Coronary artery (tissue), 2 donors: ENCODE results near the gene TMEM131L.
A peak's percentile ranks its signal among the peaks of the same experiment; 100 is the strongest.
"Not testable (repeated sequence)": the region's sequence is repeated elsewhere in the genome, so short reads cannot be mapped to it uniquely, and the experiment has no call there.

Experiments used
- DNase-seq: peaks from one replicate; pipeline ENCODE4 v3.0.0-alpha.2; 2017; ENCODE audit warnings: low spot score
- H3K27ac ChIP-seq, 2 donors: fragments of 200-600 bp; sonication (generic); one replicate each; pipeline ENCODE4 v1.5.1; 2016 to 2019
- H3K4me3 ChIP-seq: fragments of 200-600 bp; sonication (generic); 2 replicates; pipeline ENCODE4 v1.5.1; 2016; ENCODE audit warnings: mild to moderate bottlenecking, moderate library complexity
- CTCF ChIP-seq: fragments of 200-600 bp; sonication (generic); IDR thresholded peaks from one replicate; pipeline ENCODE4 v1.5.1; 2019; ENCODE audit warnings: antibody characterized with exemption

TMEM131L gene

GRCh38 chr4:153545822-153546221 lies 79.7 kb downstream of the TMEM131L start:
- no peak overlapping the region for H3K27ac ChIP-seq
- no peak for DNase-seq
- TF ChIP-seq CTCF, result no peak
- H3K4me3 ChIP-seq, result no peak overlapping the region

GRCh38 chr4:153546280-153546679 lies 80.1 kb downstream of the TMEM131L start:
- no peak for TF ChIP-seq CTCF
- DNase-seq, result no peak
- H3K27ac ChIP-seq, result no peak overlapping the region
- no peak overlapping the region for H3K4me3 ChIP-seq

GRCh38 chr4:153547520-153547919 lies 81.4 kb downstream of the TMEM131L start:
- H3K4me3 ChIP-seq, result no peak overlapping the region
- H3K27ac ChIP-seq, result peak overlapping the region; percentile 12 to 64
- no peak for DNase-seq
- no peak for TF ChIP-seq CTCF

- peak overlapping the region in 1 of 2 donors; percentile 19 for H3K27ac ChIP-seq
- H3K4me3 ChIP-seq, DNase-seq: not testable (repeated sequence)
Measured at GRCh38 chr4:153548907-153549306, 82.7 kb downstream of the TMEM131L start.

- H3K27ac ChIP-seq, result no peak overlapping the region
- no peak overlapping the region for H3K4me3 ChIP-seq
- no peak for TF ChIP-seq CTCF
- DNase-seq, result no peak
Measured at GRCh38 chr4:153549405-153549804, 83.2 kb downstream of the TMEM131L start.

GRCh38 chr4:153553155-153553818 lies 87.1 kb downstream of the TMEM131L start:
- H3K27ac ChIP-seq, result peak overlapping the region; percentile 77 to 84
- TF ChIP-seq CTCF, result no peak
- no peak for DNase-seq
- H3K4me3 ChIP-seq, result no peak overlapping the region

- Histone ChIP-seq H3K4me3 (no peak overlapping the region), H3K27ac (peak overlapping the region; percentile 77 to 84)
- no peak for TF ChIP-seq CTCF
- no peak for DNase-seq
Measured at GRCh38 chr4:153553819-153554170, 87.6 kb downstream of the TMEM131L start.
